Subcutaneous adipose tissue (tissue), 4 donors: ENCODE data around the gene TRIM14. TPM values are rescaled to one million over a fixed set of nuclear protein-coding genes. Genes with fewer than 3 reads are reported as not detected.

Experiments used
- CTCF ChIP-seq: fragments of 450-650 bp; IDR thresholded peaks from one replicate; pipeline ENCODE4 v1.5.1; 2016; ENCODE audit warnings: low read depth, mild to moderate bottlenecking, control low read depth, antibody characterized with exemption, moderate library complexity
- total RNA-seq, 4 donors: library from RNA; depleted of rRNA; stranded (reverse); fragments of >200 nt; gene quantifications; one replicate each; pipeline ENCODE4 v1.1.0, GENCODE V29; 2016

Gene TRIM14
- total RNA-seq, 4 donors from 2014 or later = 10.7 to 44.2 (median 18.2) TPM

- no peak for TF ChIP-seq CTCF
Measured at GRCh38 chr9:98149422-98149821, 30.4 kb upstream of the TRIM14 start.

- TF ChIP-seq CTCF = no peak
Measured at GRCh38 chr9:98148486-98148885, 29.5 kb upstream of the TRIM14 start.

- TF ChIP-seq CTCF = no peak
Measured at GRCh38 chr9:98147582-98147981, 28.6 kb upstream of the TRIM14 start.

GRCh38 chr9:98146101-98146991, 27.3 kb upstream of the TRIM14 start:
- TF ChIP-seq CTCF = no peak

- TF ChIP-seq CTCF = no peak
Measured at GRCh38 chr9:98144631-98145030, 25.6 kb upstream of the TRIM14 start.

- no peak for TF ChIP-seq CTCF
Measured at GRCh38 chr9:98144076-98144475, 25.1 kb upstream of the TRIM14 start.

GRCh38 chr9:98142925-98143481, 24.0 kb upstream of the TRIM14 start:
- TF ChIP-seq CTCF = no peak
